GM12875 (cell line): ENCODE data around the gene PTPRG.

ENCODE experiments used
- H3K4me3 ChIP-seq: one replicate; pipeline ENCODE4 v1.5.1; 2011; ENCODE audit warnings: low read depth, low read length, control low read depth
- CTCF ChIP-seq: IDR thresholded peaks from 2 replicates; pipeline ENCODE4 v1.5.1; 2011; ENCODE audit warnings: low read depth, mild to moderate bottlenecking, control low read depth, inconsistent platforms, low read length, moderate library complexity, borderline replicate concordance; ENCODE audit not compliant: insufficient read depth

Gene PTPRG

GRCh38 chr3:61739640-61740039 lies 178.3 kb downstream of the PTPRG start:
- H3K4me3 ChIP-seq, result no peak overlapping the region
- TF ChIP-seq CTCF, result no peak

GRCh38 chr3:61740494-61740893 lies 179.1 kb downstream of the PTPRG start:
- no peak for TF ChIP-seq CTCF
- H3K4me3 ChIP-seq, result no peak overlapping the region

- no peak for TF ChIP-seq CTCF
- H3K4me3 ChIP-seq, result no peak overlapping the region
Observed at GRCh38 chr3:61741551-61741950, 180.2 kb downstream of the PTPRG start.

- H3K4me3 ChIP-seq, result no peak overlapping the region
- TF ChIP-seq CTCF, result no peak
Observed at GRCh38 chr3:61742006-61742405, 180.6 kb downstream of the PTPRG start.

- TF ChIP-seq CTCF, result no peak
- no peak overlapping the region for H3K4me3 ChIP-seq
Observed at GRCh38 chr3:61743067-61743466, 181.7 kb downstream of the PTPRG start.

GRCh38 chr3:61743686-61744242 lies 182.4 kb downstream of the PTPRG start:
- H3K4me3 ChIP-seq, result no peak overlapping the region
- no peak for TF ChIP-seq CTCF

- TF ChIP-seq CTCF, result no peak
Observed at GRCh38 chr3:61748288-61748687, 186.9 kb downstream of the PTPRG start.

More at GRCh38 chr3:61748288-61748687, 186.9 kb downstream of the PTPRG start:
- no peak overlapping the region for H3K4me3 ChIP-seq
